Ishikawa (cell line): ENCODE data around the gene KEAP1.

Experiments
- CEBPB ChIP-seq: IDR thresholded peaks from 2 replicates; pipeline ENCODE4 v1.6.1; 2012
- CREB1 ChIP-seq: IDR thresholded peaks from 2 replicates; pipeline ENCODE4 v1.6.1; 2012; ENCODE audit warnings: low read depth
- EGR1 ChIP-seq: IDR thresholded peaks from 2 replicates; pipeline ENCODE4 v1.6.1; 2012
- EP300 ChIP-seq: IDR thresholded peaks from 2 replicates; pipeline ENCODE4 v1.6.1; 2012; ENCODE audit warnings: borderline replicate concordance
- FOXM1 ChIP-seq: IDR thresholded peaks from 2 replicates; pipeline ENCODE4 v1.6.1; 2012; ENCODE audit warnings: low read depth, borderline replicate concordance
- NFIC ChIP-seq: IDR thresholded peaks from 2 replicates; pipeline ENCODE4 v1.6.1; 2012
- RAD21 ChIP-seq: IDR thresholded peaks from 2 replicates; pipeline ENCODE4 v1.6.1; 2012; ENCODE audit warnings: low read depth
- TAF1 ChIP-seq: IDR thresholded peaks from 2 replicates; pipeline ENCODE4 v1.6.1; 2012; ENCODE audit warnings: low read depth, mild to moderate bottlenecking
- TCF12 ChIP-seq: IDR thresholded peaks from 2 replicates; pipeline ENCODE4 v1.6.1; 2012; ENCODE audit warnings: low read depth
- TEAD4 ChIP-seq: IDR thresholded peaks from 2 replicates; pipeline ENCODE4 v1.6.1; 2012
- USF1 ChIP-seq: IDR thresholded peaks from 2 replicates; pipeline ENCODE4 v1.6.1; 2012
- YY1 ChIP-seq: IDR thresholded peaks from 2 replicates; pipeline ENCODE4 v1.6.1; 2012; ENCODE audit warnings: low read depth
- ZBTB7A ChIP-seq: IDR thresholded peaks from 2 replicates; pipeline ENCODE4 v1.6.1; 2012; ENCODE audit warnings: low read depth
- TF ChIP-seq, protein P1 (sequence below): IDR thresholded peaks from 2 replicates; pipeline ENCODE4 v1.6.1; 2012; ENCODE audit warnings: low read depth, mild to moderate bottlenecking
- TF ChIP-seq, protein P2 (sequence below): IDR thresholded peaks from 2 replicates; pipeline ENCODE4 v1.6.1; 2012

KEAP1 gene

GRCh38 chr19:10548746-10549276 lies 45.7 kb upstream of the KEAP1 start:
- TF ChIP-seq RAD21 = no peak
- no peak for TF ChIP-seq EP300
- TF ChIP-seq, protein P1, sequence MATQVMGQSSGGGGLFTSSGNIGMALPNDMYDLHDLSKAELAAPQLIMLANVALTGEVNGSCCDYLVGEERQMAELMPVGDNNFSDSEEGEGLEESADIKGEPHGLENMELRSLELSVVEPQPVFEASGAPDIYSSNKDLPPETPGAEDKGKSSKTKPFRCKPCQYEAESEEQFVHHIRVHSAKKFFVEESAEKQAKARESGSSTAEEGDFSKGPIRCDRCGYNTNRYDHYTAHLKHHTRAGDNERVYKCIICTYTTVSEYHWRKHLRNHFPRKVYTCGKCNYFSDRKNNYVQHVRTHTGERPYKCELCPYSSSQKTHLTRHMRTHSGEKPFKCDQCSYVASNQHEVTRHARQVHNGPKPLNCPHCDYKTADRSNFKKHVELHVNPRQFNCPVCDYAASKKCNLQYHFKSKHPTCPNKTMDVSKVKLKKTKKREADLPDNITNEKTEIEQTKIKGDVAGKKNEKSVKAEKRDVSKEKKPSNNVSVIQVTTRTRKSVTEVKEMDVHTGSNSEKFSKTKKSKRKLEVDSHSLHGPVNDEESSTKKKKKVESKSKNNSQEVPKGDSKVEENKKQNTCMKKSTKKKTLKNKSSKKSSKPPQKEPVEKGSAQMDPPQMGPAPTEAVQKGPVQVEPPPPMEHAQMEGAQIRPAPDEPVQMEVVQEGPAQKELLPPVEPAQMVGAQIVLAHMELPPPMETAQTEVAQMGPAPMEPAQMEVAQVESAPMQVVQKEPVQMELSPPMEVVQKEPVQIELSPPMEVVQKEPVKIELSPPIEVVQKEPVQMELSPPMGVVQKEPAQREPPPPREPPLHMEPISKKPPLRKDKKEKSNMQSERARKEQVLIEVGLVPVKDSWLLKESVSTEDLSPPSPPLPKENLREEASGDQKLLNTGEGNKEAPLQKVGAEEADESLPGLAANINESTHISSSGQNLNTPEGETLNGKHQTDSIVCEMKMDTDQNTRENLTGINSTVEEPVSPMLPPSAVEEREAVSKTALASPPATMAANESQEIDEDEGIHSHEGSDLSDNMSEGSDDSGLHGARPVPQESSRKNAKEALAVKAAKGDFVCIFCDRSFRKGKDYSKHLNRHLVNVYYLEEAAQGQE = no peak
- TF ChIP-seq TCF12 = no peak
- no peak for TF ChIP-seq FOXM1
- TF ChIP-seq USF1 = no peak
- TF ChIP-seq EGR1 = no peak
- TF ChIP-seq TAF1 = no peak
- no peak for TF ChIP-seq ZBTB7A

GRCh38 chr19:10546817-10547216 lies 43.7 kb upstream of the KEAP1 start:
- no peak for TF ChIP-seq CREB1
- TF ChIP-seq EGR1 = no peak
- no peak for TF ChIP-seq TAF1
- no peak for TF ChIP-seq YY1
- TF ChIP-seq, protein P2, sequence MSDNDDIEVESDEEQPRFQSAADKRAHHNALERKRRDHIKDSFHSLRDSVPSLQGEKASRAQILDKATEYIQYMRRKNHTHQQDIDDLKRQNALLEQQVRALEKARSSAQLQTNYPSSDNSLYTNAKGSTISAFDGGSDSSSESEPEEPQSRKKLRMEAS = no peak
- no peak for TF ChIP-seq RAD21

- TF ChIP-seq ZBTB7A (no peak), TEAD4 (no peak), NFIC (no peak), TAF1 (no peak), YY1 (no peak)
- TF ChIP-seq, protein P2 = no peak
- TF ChIP-seq, protein P1 = no peak
Measured at GRCh38 chr19:10544753-10545251, 41.6 kb upstream of the KEAP1 start.

DNA sequence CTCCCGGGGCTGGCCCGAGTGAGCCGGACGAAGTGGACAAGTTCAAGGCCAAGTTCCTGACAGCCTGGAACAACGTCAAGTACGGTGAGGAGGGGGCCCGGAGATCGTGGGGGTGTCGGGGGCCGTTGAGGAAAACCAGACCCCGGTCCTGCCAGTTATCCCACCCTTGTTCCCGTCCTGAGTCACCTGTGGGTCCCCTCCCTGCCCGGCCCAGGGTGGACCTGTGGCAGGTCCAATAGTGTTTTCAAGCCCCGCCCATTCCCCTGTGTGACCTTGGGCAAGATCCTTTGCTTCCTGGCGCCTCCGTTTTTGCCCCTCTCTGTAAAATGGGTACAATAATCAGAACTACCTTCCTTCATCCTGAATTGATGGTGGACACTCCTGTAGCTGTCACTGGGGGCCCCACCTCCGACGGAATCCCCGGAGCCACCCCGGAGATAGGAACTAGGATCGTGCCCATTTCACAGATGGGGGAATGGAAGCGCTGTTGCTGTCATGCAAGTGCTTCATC lies 41.1 kb upstream of the KEAP1 start:
- peak; percentile 77 for TF ChIP-seq ZBTB7A
- no peak for TF ChIP-seq TAF1

DNA sequence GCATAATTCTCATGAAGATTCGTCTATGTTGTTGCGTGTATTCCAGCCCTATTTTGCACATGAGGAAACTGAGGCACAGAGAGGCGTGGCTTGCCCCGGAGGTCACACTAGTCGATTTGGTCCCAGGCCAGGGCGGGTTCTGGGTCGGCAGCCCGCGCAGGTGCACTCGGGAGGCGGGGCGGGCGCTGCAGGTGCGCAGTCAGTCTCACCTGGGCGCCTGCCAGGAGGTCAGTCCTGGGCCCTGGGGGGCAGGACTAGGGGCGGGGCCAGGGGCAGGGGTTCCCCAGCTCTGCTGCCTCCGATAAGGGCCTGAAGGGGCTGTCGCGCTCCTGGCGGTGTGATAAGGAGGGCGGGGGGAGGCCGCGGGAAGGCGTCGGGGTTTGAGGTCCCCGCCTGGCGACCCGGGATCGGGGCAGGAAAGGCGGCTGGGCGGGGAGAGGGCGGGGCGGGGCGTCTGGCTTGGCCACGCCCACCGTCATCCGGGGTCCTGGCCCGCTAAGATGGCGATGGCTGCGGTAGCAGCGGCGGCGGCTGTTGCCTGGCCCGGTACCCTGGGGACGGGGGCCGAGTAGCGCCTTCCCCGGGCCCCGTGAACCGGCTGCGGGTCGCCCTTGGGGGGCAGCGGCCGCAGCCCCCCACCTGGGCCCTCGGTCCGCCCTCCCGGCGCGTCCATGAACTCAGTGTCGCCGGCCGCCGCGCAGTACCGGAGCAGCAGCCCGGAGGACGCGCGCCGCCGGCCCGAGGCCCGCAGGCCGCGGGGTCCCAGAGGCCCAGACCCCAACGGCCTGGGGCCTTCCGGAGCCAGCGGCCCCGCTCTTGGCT lies 40.5 kb upstream of the KEAP1 start, which contains the start of gene ATG4D:
Gene ATG4D (plus strand): TSS at position 485 of the 822 bp plus-strand sequence. CDS start 187 bp downstream, at position 672.
- TF ChIP-seq TAF1 (peak; percentile 94), RAD21 (no peak), NFIC (peak; percentile 81), CREB1 (no peak), CEBPB (no peak), ZBTB7A (no peak; the same call in 1 of the 2 replicates), EP300 (no peak), YY1 (peak; percentile 92), EGR1 (no peak), TCF12 (peak; percentile 85), TEAD4 (no peak)
- TF ChIP-seq, protein P1 = no peak
- TF ChIP-seq, protein P2 = peak; percentile 37
